T-helper 1 cell (primary cell): ENCODE data around the gene PGAP6.
"Not testable (repeated sequence)": the region's sequence is repeated elsewhere in the genome, so short reads cannot be mapped to it uniquely, and the experiment has no call there.

Experiments
- DNase-seq, 5 donors: peaks; one replicate each; pipeline ENCODE4 v3.0.0-alpha.2; 2012 to 2020

The PGAP6 gene

GRCh38 chr16:401468-402348, 19.9 kb upstream of the PGAP6 start, which contains the start of gene DECR2:
Gene DECR2 (plus strand): TSS chr16:401885. CDS start chr16:401964, 79 bp downstream.
- DNase-seq, result peak; percentile 89 to 99 (median 98)

DNA sequence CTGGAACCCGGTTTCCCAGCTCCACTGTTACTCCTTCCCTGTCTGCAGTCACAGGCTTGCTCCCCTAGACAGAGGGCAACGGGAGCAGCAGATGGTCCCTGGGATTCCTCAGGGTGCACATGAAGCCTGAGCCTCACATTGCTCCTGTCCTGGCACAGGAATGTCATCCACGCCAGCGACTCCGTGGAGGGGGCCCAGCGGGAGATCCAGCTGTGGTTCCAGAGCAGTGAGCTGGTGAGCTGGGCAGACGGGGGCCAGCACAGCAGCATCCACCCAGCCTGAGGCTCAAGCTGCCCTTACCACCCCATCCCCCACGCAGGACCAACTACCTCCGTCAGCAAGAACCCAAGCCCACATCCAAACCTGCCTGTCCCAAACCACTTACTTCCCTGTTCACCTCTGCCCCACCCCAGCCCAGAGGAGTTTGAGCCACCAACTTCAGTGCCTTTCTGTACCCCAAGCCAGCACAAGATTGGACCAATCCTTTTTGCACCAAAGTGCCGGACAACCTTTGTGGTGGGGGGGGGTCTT, 18.3 kb upstream of the PGAP6 start:
- DNase-seq, result no peak

- DNase-seq, result no peak
These were observed 17.7 kb upstream of the PGAP6 start for GRCh38 chr16:399340-400019.

GRCh38 chr16:398561-399339, 17.0 kb upstream of the PGAP6 start:
- DNase-seq, result no peak

DNA sequence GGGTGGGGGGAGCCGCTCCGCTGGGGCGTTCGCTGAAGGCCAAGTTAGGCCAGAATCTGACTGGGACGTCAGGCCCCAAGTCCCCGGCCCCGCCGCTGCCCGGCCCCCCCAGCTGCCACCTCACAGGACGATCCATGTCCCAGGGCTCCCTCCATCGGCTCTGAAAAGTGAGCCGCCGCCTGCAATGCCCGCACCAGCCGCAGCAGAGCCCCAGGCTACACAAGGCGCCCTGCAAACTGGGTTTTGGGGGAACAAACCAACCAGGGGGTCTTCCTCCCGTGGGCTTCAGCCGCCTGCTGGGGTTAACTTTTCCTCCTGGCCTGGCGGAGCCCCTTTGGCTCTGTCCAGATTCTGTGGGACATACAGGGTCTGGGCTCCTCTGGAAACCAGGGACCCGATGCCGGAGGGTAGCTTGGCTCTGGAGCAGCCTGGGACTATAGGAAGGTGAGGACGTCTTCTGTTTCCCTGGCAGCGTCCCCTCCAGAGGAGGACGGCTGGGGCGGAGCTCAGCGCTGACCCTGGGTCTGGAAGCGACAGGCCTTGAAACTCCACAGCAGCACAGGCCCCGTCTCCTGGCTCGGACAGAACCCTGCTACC, 16.1 kb upstream of the PGAP6 start:
- DNase-seq, result peak in 2 of 5 donors; percentile 30 to 35

- DNase-seq, result peak in 1 of 5 donors; percentile 25
These were observed 15.4 kb upstream of the PGAP6 start, which contains the start of gene NME4 for GRCh38 chr16:397135-397661. Gene NME4 (plus strand): TSS chr16:397199. CDS start chr16:397223, 24 bp downstream.

DNA sequence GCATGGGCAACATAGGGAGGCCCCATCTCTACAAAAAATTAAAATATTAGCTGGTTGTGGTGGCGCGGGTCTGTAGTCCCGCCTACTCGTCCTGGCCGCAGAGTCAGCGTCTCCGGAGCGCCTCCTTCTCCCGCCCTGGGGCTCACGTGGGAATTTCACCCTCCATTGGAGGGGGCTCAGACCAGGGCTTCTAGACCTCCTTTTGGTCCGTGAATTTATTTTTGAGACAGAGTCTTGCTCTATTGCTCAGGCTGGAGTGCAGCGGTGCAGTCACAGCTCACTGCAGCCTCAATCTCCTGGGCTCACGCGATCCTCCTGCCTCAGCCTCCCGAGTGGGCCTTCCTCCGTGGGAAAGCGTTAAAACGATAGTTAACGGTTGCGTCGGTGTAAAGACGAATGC, 14.8 kb upstream of the PGAP6 start:
- no peak for DNase-seq

DNA sequence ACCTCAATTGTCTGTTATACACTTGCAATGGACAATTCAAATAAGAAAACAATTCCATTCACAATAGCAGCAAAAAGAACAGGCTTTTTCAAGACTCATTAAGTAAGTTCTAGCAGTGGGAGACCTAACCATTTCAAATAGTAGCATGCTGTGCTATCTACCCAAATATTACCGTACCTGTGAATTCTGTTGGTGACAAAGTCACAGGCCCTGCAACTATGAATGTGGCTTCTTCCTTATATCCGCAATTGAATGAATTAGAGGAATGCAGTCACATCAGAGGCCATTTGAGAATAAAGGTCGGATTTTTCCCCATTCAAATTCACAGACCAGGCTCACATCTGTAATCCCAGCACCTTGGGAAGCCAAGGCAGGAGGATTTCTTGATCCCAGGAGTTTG, 14.4 kb upstream of the PGAP6 start:
- no peak for DNase-seq

DNA sequence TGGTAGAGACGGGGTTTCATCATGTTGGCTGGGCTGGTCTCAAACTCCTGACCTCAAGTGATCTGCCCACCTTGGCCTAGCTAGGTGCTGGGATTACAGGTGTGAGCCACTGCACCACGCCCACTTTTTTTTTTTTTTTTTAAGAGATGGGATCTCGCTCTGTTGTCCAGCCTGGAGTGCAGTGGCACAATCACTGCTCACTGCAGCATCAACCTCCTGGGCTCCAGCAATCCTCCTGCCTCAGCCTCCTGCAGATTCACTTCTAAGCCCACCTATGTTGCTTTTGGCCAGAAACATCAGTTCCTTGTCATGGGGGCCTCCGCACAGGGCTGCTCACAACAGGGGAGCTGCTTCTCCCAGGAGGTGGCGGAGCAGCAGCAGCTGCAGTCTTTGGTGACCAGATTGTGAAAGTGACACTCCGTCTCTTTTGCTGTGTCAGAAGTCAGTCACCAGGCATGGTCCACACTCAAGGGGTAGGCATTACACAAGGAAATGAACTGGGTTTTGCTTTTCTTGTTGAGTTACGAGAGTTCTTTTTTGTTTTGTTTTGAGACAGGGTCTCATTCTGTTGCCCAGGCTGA, 10.8 kb upstream of the PGAP6 start:
- DNase-seq, result no peak

- peak in 4 of 5 donors; percentile 47 to 73 (median 53) for DNase-seq
These were observed 10.1 kb upstream of the PGAP6 start for GRCh38 chr16:391885-392335.

DNA sequence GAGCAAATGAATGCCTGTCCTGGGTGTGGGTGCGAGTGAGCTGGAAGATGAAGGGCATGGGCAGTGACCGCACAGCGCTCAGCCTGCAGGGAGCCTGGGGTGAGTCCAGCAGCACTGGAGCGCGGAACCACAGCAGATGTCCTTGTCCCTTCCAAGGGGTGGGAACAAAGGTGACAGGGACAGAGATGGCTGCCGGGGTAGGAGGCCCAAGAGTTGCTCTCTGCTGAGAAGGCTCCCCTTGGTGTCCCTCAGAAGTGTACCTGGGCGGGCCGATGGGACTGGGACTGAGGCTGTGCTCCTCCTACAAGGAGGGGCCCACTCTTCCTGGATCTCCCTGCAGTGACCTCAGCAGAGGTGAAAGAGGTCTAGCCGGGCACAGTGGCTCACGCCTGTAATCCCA, 7.6 kb upstream of the PGAP6 start:
- no peak for DNase-seq

DNA sequence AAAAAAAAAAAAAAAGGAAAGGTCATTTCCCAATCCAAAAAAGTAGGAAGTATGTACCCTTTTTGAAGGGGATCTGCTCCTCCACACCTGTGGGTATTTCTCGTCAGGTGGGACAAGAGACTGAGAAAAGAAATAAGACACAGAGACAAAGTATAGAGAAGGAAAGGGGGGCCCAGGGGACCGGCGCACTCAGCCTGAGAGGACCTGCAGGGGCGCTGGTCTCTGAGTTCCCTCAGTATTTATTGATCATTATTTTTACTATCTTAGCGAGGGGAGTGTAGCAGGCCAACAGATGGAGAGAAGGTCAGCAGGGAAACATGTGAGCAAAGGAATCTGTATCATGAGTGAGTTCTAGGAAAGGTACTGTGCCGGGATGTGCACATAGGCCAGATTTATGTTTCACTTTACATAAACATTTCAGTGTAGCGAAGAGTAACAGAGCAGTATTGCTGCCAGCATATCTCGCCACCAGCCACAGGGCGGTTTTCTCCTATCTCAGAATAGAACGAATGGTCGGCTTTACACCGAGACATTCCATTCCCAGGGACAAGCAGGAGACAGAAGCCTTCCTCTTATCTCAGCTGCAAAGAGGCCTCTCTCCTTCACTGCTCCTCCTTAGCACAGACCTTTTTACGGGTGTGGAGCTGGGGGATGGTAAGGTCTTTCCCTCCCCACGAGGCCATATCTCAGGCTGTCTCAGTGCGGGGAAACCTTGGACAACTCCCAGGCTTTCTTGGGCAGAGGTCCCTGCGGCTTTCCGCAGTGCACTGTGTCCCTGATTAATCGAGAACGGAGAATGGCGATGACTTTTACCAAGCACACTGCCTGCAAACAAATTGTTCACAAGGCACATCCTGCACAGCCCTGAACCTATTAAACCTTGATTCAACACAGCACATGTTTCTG, 6.2 kb upstream of the PGAP6 start:
- DNase-seq, result not testable (repeated sequence)

GRCh38 chr16:386641-387156, 4.9 kb upstream of the PGAP6 start:
- DNase-seq, result no peak

- peak in 2 of 5 donors; percentile 34 to 43 for DNase-seq
These were observed 1.7 kb upstream of the PGAP6 start for GRCh38 chr16:383326-384051.

- peak in 1 of 5 donors; percentile 32 for DNase-seq
These were observed 578 bp downstream of the PGAP6 start for GRCh38 chr16:381012-381788.

DNA sequence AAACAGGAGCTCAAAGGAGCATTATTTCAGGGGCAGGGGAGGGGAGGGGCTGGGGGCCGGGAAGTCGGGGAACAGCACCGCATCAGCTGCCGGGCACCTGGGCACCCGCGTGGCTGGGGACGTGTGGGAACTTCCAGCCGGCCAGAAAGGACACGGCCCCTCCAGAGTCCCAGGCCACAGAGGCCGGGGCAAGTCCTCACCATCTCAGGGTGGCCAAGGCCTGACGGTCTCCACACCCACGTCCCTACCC, 1.1 kb downstream of the PGAP6 start:
- no peak for DNase-seq

GRCh38 chr16:379961-380761, 1.6 kb downstream of the PGAP6 start:
- DNase-seq, result no peak
